Activated naive CD4-positive, alpha-beta T cell treated with anti-CD3 and anti-CD28 coated beads, Interleukin-2, amount 10 ng/mL, durations not matched to agents 7 days and 5 days (primary cell): ENCODE measurements around the gene RENBP.
"Not testable (repeated sequence)": the region's sequence is repeated elsewhere in the genome, so short reads cannot be mapped to it uniquely, and the experiment has no call there.

ENCODE experiments used
- CTCF ChIA-PET: fragments of 350-600 bp; sonication (Branson Sonifier 250); formaldehyde crosslinking; loops from one replicate; lab custom pipeline; 2021; ENCODE audit warnings: antibody characterized with exemption; lab: Charles Lee
- DNase-seq: peaks from one replicate; pipeline ENCODE4 v3.0.0-alpha.2; 2020
- H3K27ac Mint-ChIP-seq: one replicate; pipeline ENCODE4 v1.8.0; 2021; ENCODE audit warnings: mild to moderate bottlenecking, moderate library complexity, mixed read lengths
- H3K27me3 Mint-ChIP-seq: one replicate; pipeline ENCODE4 v1.8.0; 2021; ENCODE audit warnings: mild to moderate bottlenecking, mixed read lengths
- H3K36me3 Mint-ChIP-seq: one replicate; pipeline ENCODE4 v1.8.0; 2021; ENCODE audit warnings: mixed read lengths
- H3K4me1 Mint-ChIP-seq: one replicate; pipeline ENCODE4 v1.8.0; 2021; ENCODE audit warnings: mixed read lengths
- H3K4me3 Mint-ChIP-seq: one replicate; pipeline ENCODE4 v1.8.0; 2021; ENCODE audit warnings: mild to moderate bottlenecking, moderate library complexity, mixed read lengths
- H3K9me3 Mint-ChIP-seq: one replicate; pipeline ENCODE4 v1.8.0; 2021; ENCODE audit warnings: mixed read lengths

Gene RENBP

DNA sequence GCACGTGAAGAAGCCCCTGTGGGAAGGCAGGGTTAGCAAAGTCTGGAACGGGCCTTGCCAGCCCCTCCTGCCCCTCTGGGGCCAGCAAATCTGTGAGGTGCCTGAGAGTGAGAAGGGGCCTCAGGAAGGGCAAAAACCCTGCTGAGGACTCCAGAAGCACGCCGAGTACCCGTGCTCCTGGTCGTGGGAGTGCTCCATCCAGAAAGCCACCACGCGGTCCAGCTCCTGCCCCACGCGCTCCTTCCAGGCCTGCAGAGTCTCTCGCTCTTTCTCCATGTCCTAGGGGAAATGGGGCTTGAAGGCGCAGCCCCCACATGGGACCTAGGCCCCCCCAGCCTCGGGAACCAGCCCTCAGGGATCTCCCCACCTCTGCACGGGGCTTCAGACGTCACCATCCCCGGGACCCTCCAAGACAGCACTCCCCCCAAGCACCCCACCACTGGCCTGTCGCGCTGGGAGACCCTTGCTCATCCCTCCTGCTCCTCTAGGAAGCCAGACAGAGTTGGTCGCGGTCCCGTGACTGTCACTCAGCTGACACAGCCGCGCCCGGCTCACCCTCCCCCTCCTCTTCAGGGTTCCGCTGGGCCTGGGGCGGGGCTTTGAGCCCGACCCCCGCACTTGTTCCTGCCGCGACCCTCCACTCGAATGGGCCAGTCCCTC lies at the start of gene RENBP:
Gene RENBP (minus strand): TSS at position 504 of the 660 bp plus-strand sequence. CDS start 33 bp downstream, at position 471.
- CTCF ChIA-PET: interaction anchor here (12.0 kb wide), 1 partner anchor 17 kb away, joined by 241 read pairs; the partner anchor contains the start of gene ARHGAP4
- no peaks in the 10 kb centered on the region for H3K9me3 Mint-ChIP-seq
- H3K27ac Mint-ChIP-seq: peak within 1 kb of the TSS; percentile 76
- peaks cover 38% of the 10 kb centered on the region for H3K4me1 Mint-ChIP-seq
- DNase-seq: peak; percentile 68
- H3K36me3 Mint-ChIP-seq: peaks cover 9% of the 10 kb centered on the region
- H3K27me3 Mint-ChIP-seq: no peaks in the 10 kb centered on the region
- H3K4me3 Mint-ChIP-seq: peak within 1 kb of the TSS; percentile 84

- H3K4me3 Mint-ChIP-seq: no peak overlapping the region
- no peaks in the 10 kb centered on the region for H3K27me3 Mint-ChIP-seq
- DNase-seq: no peak
- no peaks in the 10 kb centered on the region for H3K36me3 Mint-ChIP-seq
- no peak overlapping the region for H3K27ac Mint-ChIP-seq
- no peaks in the 10 kb centered on the region for H3K9me3 Mint-ChIP-seq
- peaks cover 18% of the 10 kb centered on the region for H3K4me1 Mint-ChIP-seq
- CTCF ChIA-PET: no interaction called here
Measured at GRCh38 chrX:153993978-153994377, 49.5 kb upstream of the RENBP start.

DNA sequence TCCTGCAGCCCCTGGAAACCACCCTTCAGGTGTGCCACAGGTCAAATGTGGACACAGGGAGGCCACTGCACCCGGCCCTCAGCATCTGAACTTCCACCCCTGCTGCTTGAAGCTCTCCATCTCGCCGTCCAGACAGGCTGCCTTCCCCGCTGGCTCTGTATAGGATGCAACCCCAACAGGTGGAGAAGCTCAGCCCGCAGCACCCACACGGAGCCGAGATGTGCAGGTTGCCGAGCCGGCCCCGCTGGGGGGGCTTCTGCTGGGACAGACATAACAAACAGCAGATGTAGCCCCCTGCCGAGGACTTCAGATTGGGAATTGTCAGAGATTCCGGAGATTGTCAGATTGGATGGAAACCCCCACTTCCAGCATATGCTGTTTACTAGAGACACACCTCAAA lies 48.6 kb upstream of the RENBP start:
- no peak overlapping the region for H3K4me3 Mint-ChIP-seq
- DNase-seq: no peak
- no peaks in the 10 kb centered on the region for H3K27me3 Mint-ChIP-seq
- no peak overlapping the region for H3K27ac Mint-ChIP-seq
- CTCF ChIA-PET: no interaction called here
- H3K36me3 Mint-ChIP-seq: no peaks in the 10 kb centered on the region
- no peaks in the 10 kb centered on the region for H3K9me3 Mint-ChIP-seq
- H3K4me1 Mint-ChIP-seq: peaks cover 22% of the 10 kb centered on the region

DNA sequence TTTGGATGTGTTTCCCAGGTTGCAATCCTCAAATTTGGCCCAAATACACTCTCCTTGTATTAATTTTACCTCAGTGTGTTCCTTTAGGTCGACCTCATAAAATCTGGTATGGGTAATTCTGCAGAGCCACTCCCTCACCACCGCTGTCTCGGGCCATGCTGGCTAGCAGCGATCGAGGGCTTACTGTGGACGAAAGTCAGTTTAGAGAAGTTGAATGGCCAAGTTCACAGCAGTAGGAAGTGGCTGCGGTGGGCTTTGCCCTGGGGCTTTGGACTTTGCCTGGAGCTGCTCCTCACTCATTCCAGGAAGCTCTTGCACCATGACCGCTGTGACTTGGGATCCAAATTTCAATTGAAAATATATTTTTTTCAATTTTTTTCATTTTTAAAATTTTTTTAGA lies 47.7 kb upstream of the RENBP start:
- CTCF ChIA-PET: no interaction called here
- Mint-ChIP-seq H3K4me1 (peaks cover 23% of the 10 kb centered on the region), H3K9me3 (no peaks in the 10 kb centered on the region), H3K27ac (no peak overlapping the region), H3K36me3 (no peaks in the 10 kb centered on the region), H3K27me3 (no peaks in the 10 kb centered on the region), H3K4me3 (no peak overlapping the region)
- no peak for DNase-seq

- H3K27me3 Mint-ChIP-seq: no peaks in the 10 kb centered on the region
- H3K4me3 Mint-ChIP-seq: no peak overlapping the region
- CTCF ChIA-PET: no interaction called here
- no peak for DNase-seq
- no peaks in the 10 kb centered on the region for H3K36me3 Mint-ChIP-seq
- H3K9me3 Mint-ChIP-seq: no peaks in the 10 kb centered on the region
- peak overlapping the region; percentile 76 for H3K27ac Mint-ChIP-seq
- H3K4me1 Mint-ChIP-seq: peaks cover 28% of the 10 kb centered on the region
Measured at GRCh38 chrX:153991013-153991580, 46.7 kb upstream of the RENBP start.

DNA sequence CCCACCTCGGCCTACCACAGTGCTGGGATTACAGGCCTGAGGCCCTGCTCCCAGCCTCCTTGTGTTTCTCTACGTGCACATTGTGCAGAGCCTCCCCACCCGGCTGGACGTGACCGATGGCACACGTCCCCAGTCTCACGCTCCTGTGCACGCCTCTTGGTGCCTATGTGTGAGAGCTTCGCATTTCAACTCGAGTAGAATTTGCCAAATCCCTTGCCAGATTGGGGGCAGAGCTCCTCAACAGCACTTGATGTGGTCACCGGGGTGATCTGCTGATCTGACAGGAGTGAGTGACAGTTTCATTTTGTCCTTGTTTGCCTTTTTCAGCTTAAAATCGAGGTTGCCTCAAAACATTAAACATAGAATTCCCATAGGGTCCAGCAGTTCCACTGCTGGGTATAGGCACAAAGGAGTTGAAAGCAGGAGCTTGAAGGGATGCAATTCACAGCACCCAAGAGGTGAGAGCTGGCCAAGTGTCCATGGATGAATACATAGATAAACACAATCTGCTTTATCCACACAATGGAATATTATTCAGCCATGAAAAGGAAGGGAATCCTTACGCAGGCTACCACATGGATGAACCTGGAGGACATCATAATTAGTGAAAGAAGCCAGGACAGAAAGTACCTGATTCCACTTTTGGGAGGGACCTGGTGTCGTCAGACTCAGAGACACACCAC lies 45.7 kb upstream of the RENBP start:
- Mint-ChIP-seq H3K4me1 (peaks cover 35% of the 10 kb centered on the region), H3K36me3 (no peaks in the 10 kb centered on the region), H3K9me3 (no peaks in the 10 kb centered on the region), H3K27me3 (no peaks in the 10 kb centered on the region), H3K4me3 (no peak overlapping the region), H3K27ac (peak overlapping the region; percentile 86)
- DNase-seq: peak; percentile 52
- CTCF ChIA-PET: interaction anchor here (1.6 kb wide), 1 partner anchor 24 kb away, joined by 3 read pairs; no protein-coding TSS in a partner anchor

DNA sequence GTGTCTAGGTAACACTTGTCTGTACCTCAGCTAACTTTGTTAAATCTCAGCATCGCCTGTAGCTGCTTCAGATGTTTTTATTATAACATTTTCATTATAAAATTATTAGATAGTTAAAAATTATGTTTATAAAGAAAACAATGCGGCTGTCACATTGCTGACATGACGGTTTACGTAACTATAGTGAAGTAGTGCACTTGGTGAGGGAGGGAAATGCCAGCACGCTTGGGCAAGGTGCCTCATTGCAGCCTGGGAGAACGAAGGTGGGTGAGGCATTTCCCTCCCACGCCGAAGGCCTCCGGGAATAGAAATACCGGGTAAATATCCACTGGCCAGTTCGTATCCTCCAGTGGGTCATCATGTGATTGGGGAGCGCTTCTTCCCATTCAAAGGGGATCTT lies 44.0 kb upstream of the RENBP start:
- DNase-seq: no peak
- CTCF ChIA-PET: no interaction called here
- H3K27ac Mint-ChIP-seq: peak overlapping the region; percentile 58
- H3K4me1 Mint-ChIP-seq: peaks cover 51% of the 10 kb centered on the region
- H3K4me3 Mint-ChIP-seq: no peak overlapping the region
- H3K9me3 Mint-ChIP-seq: no peaks in the 10 kb centered on the region
- H3K36me3 Mint-ChIP-seq: no peaks in the 10 kb centered on the region
- no peaks in the 10 kb centered on the region for H3K27me3 Mint-ChIP-seq

DNA sequence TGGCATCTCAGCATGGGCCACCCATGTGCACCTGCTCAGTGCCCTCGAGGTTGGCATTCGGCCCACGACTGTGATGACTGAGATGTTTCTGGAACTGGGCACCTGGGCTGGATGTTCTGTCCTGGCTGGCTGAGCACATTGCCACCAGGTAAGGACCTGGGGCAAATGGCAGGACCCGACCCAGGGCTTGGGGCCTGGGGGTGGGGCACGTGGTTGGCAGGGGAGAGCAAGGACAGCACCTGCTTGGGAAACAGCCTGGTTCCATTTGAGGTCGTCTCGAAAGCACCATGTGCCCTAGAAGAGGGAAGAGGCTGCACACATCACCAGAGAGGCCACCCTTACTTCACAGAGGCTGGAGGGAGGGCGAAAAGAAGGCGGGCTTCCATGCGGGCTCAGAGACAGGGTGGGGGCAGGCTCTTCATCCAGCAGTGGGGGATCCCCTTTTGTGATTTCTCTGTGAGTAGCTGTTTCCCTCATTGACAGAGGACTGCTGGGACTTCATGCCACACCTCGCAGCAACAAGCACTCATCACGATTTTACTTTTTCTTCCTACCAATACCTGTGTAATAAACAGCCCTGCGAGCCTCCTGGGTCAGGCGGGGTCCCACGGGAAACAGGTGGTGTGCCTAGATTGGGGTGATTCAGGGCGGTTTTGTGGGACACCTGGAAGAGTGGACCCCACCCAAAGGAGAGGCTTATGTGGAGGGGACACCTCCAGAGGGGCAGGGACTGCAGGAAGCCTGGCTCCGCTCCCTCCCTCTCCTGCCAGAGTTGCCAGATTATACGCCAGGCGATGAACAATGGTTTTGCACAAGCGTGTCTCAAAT lies 40.1 kb upstream of the RENBP start:
- Mint-ChIP-seq H3K4me3 (peak overlapping the region; percentile 76), H3K27me3 (no peaks in the 10 kb centered on the region), H3K9me3 (no peaks in the 10 kb centered on the region), H3K4me1 (peaks cover 72% of the 10 kb centered on the region), H3K36me3 (peaks cover 8% of the 10 kb centered on the region), H3K27ac (peak overlapping the region; percentile 99)
- CTCF ChIA-PET: interaction anchor here (0.8 kb wide), 1 partner anchor 11 kb away, joined by 3 read pairs; no protein-coding TSS in a partner anchor
- peak; percentile 59 for DNase-seq

DNA sequence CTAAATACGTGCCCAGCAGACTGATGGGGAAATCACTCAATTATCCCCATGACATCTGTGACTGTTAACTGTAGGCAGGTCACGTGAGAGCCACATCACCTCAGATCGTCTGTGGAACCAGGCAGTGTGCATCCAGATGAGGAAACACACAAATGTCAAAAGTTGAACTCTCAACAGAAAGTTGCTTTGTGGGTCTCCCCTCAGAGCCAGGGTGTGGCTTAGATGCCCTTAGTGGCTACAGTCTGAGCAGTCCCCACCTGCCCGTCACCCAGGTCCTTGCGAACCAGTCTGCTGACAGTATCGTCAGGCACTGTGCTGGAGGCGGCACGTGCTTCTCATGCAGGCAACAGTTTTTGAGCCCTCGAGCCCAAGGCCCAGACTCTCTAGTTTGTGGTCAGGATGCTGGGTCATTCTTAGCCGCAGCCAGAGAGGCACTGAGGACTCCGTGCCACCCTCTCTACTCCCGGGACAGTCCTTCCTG lies 38.9 kb upstream of the RENBP start:
- Mint-ChIP-seq H3K9me3 (no peaks in the 10 kb centered on the region), H3K27me3 (no peaks in the 10 kb centered on the region), H3K4me1 (peaks cover 66% of the 10 kb centered on the region), H3K4me3 (peak overlapping the region; percentile 47), H3K36me3 (peaks cover 8% of the 10 kb centered on the region), H3K27ac (peak overlapping the region; percentile 99)
- CTCF ChIA-PET: no interaction called here
- no peak for DNase-seq

DNA sequence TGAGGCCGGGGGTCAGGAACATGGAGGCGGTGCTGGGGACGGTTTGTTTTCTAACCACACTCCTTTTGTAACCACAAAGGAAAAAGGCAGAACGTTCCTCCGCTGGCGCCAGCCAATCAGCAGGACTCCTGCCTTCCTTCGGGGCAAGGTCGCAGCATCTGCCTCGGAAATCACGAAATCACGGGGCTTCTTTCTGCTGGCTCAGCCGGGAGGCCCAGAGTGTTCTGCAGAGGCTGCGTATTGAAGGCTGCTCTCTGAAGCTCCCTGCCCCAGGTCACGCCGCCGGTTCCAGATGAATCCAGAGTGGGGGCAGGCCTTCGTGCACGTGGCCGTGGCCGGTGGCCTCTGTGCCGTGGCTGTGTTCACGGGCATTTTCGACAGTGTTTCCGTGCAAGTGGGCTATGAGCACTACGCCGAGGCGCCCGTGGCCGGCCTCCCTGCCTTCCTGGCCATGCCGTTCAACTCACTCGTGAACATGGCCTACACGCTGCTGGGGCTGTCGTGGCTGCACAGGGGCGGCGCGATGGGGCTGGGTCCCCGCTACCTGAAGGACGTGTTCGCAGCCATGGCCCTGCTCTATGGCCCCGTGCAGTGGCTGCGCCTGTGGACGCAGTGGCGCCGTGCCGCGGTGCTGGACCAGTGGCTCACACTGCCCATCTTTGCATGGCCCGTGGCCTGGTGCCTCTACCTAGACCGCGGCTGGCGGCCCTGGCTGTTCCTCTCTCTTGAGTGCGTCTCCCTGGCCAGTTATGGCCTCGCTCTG lies 37.5 kb upstream of the RENBP start:
- Mint-ChIP-seq H3K4me1 (peaks cover 61% of the 10 kb centered on the region), H3K27ac (peak overlapping the region; percentile 99), H3K27me3 (no peaks in the 10 kb centered on the region), H3K9me3 (no peaks in the 10 kb centered on the region), H3K4me3 (peak overlapping the region; percentile 49), H3K36me3 (peaks cover 8% of the 10 kb centered on the region)
- peak; percentile 80 for DNase-seq
- CTCF ChIA-PET: interaction anchor here (0.7 to 1.6 kb wide), 2 partner anchors 11 to 37 kb away, joined by 4 read pairs; partner anchors contain the start of gene HCFC1

GRCh38 chrX:153981231-153981630 lies 36.8 kb upstream of the RENBP start:
- Mint-ChIP-seq H3K36me3 (peaks cover 8% of the 10 kb centered on the region), H3K27me3 (no peaks in the 10 kb centered on the region), H3K4me1 (peaks cover 58% of the 10 kb centered on the region), H3K9me3 (no peaks in the 10 kb centered on the region), H3K27ac (peak overlapping the region; percentile 99), H3K4me3 (peak overlapping the region; percentile 49)
- DNase-seq: no peak
- CTCF ChIA-PET: interaction anchor here (0.7 to 1.6 kb wide), 2 partner anchors 10 to 38 kb away, joined by 4 read pairs; partner anchors contain the start of gene HCFC1

DNA sequence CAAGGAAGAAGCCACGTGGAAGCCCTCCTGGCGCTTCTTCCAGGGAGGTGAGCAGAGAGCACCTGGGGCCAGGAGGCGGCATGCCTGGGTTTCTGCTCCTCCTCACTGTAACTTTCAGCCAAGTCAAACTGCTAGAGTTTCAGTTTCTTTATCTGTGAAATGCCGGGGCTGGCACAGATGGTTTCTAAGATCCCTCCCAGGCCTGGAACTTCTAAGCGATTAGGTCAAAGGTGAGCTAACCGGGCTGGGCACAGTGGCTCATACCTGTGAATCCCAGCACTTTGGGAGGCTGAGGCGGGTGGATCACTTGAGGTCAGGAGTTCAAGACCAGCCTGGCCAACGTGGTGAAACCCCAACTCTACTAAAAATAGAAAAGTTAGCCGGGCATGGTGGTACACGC lies 36.0 kb upstream of the RENBP start:
- peak; percentile 53 for DNase-seq
- peak overlapping the region; percentile 66 for H3K4me3 Mint-ChIP-seq
- H3K27me3 Mint-ChIP-seq, H3K9me3 Mint-ChIP-seq: not testable (repeated sequence)
- peaks cover 10% of the 10 kb centered on the region for H3K36me3 Mint-ChIP-seq
- peaks cover 55% of the 10 kb centered on the region for H3K4me1 Mint-ChIP-seq
- H3K27ac Mint-ChIP-seq: peak overlapping the region; percentile 99
- CTCF ChIA-PET: interaction anchor here (1.6 kb wide), 1 partner anchor 38 kb away, joined by 4 read pairs; no protein-coding TSS in a partner anchor

GRCh38 chrX:153974726-153975286 lies 30.4 kb upstream of the RENBP start:
- Mint-ChIP-seq H3K27ac (peak overlapping the region; percentile 99), H3K27me3 (no peaks in the 10 kb centered on the region), H3K9me3 (no peaks in the 10 kb centered on the region), H3K36me3 (peaks cover 10% of the 10 kb centered on the region), H3K4me3 (no peak overlapping the region), H3K4me1 (peaks cover 23% of the 10 kb centered on the region)
- DNase-seq: no peak
- CTCF ChIA-PET: interaction anchor here (1.3 kb wide), 1 partner anchor 9 kb away, joined by 3 read pairs; no protein-coding TSS in a partner anchor
